ENCODE data around the gene ZFYVE9. TPM values are rescaled to one million over a fixed set of nuclear protein-coding genes. Genes with fewer than 3 reads are reported as not detected.

Gene ZFYVE9
- total RNA-seq, 2 experiments from 2014 or later, result 5.4 to 6.1 TPM

DNA sequence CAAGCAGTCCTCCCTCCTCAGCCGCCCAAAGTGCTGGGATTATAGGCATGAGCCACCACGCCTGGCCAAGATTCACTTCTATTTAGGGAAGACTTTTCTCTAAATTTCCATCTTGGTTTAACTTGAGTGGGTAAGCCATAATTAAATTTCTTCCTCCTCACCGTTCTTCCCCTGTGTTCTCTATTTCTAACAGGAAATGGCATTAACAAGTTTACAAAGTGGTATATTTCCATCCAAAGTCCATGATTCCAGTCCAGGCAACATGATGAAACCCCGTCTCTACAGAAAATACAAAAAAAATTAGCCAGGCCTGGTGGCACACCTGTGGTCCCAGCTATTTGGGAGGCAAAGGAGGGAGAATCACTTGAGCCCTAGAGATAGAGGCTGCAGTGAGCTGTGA lies 92.1 kb downstream of the ZFYVE9 start:
- CTCF ChIA-PET, result no interaction called here
- Mint-ChIP-seq H3K9me3 (no peaks in the 10 kb centered on the region), H3K4me1 (ENCODE audit: low read depth) (peaks cover 4% of the 10 kb centered on the region), H3K36me3 (ENCODE audit: low read depth) (peaks cover 15% of the 10 kb centered on the region), H3K27ac (no peak overlapping the region), H3K27me3 (no peaks in the 10 kb centered on the region), H3K4me3 (no peak overlapping the region)
- Histone ChIP-seq H3K27ac (ENCODE audit: low read depth in 1 of 2, low read length in 2 of 2) (no peak overlapping the region), H3K9me3 (ENCODE audit: control insufficient read depth in 1 of 2, insufficient read depth in 1 of 2, low read length in 2 of 2) (no peaks in the 10 kb centered on the region), H3K4me3 (ENCODE audit: low read length) (no peak overlapping the region), H3K27me3 (ENCODE audit: control insufficient read depth in 1 of 2, insufficient read depth in 2 of 2, low read length in 2 of 2) (no peaks in the 10 kb centered on the region), H3K36me3 (ENCODE audit: insufficient read depth, low read length) (peaks cover 2% of the 10 kb centered on the region), H3K4me1 (ENCODE audit: insufficient read depth, low read length) (no peaks in the 10 kb centered on the region)
- ATAC-seq (ENCODE audit: poor library complexity) (no peak), DNase-seq (no peak)
- intact Hi-C loops (cut with DNase I, micrococcal nuclease), result no loop called here
- no peak for TF ChIP-seq CTCF (IDR thresholded peaks at IDR 0.05)
- POLR2A ChIA-PET, result no interaction called here

- ChIA-PET POLR2A (no interaction called here), CTCF (no interaction called here)
- Mint-ChIP-seq H3K27ac (no peak overlapping the region), H3K4me1 (ENCODE audit: low read depth) (peaks cover 4% of the 10 kb centered on the region), H3K36me3 (ENCODE audit: low read depth) (peaks cover 15% of the 10 kb centered on the region), H3K27me3 (no peaks in the 10 kb centered on the region), H3K9me3 (no peaks in the 10 kb centered on the region), H3K4me3 (no peak overlapping the region)
- H3K27ac ChIP-seq (ENCODE audit: low read depth in 1 of 2, low read length in 2 of 2), result no peak overlapping the region
- H3K4me3 ChIP-seq (ENCODE audit: low read length), result no peak overlapping the region
- no peaks in the 10 kb centered on the region for H3K9me3 ChIP-seq (ENCODE audit: control insufficient read depth in 1 of 2, insufficient read depth in 1 of 2, low read length in 2 of 2)
- peaks cover 2% of the 10 kb centered on the region for H3K36me3 ChIP-seq (ENCODE audit: insufficient read depth, low read length)
- H3K27me3 ChIP-seq (ENCODE audit: control insufficient read depth in 1 of 2, insufficient read depth in 2 of 2, low read length in 2 of 2), result no peaks in the 10 kb centered on the region
- no peak for ATAC-seq (ENCODE audit: poor library complexity)
- no peaks in the 10 kb centered on the region for H3K4me1 ChIP-seq (ENCODE audit: insufficient read depth, low read length)
- no peak for DNase-seq
- TF ChIP-seq CTCF (IDR thresholded peaks at IDR 0.05), result no peak
- intact Hi-C loops (cut with DNase I, micrococcal nuclease), result no loop called here
Observed at GRCh38 chr1:52234708-52235107, 92.8 kb downstream of the ZFYVE9 start.

GRCh38 chr1:52235646-52236045 lies 93.8 kb downstream of the ZFYVE9 start:
- ChIA-PET CTCF (no interaction called here), POLR2A (no interaction called here)
- no peak for TF ChIP-seq CTCF (IDR thresholded peaks at IDR 0.05)
- no peaks in the 10 kb centered on the region for H3K4me1 ChIP-seq (ENCODE audit: insufficient read depth, low read length)
- DNase-seq (no peak), ATAC-seq (ENCODE audit: poor library complexity) (no peak)
- peaks cover 2% of the 10 kb centered on the region for H3K36me3 ChIP-seq (ENCODE audit: insufficient read depth, low read length)
- H3K4me3 Mint-ChIP-seq, result no peak overlapping the region
- no peak overlapping the region for H3K4me3 ChIP-seq (ENCODE audit: low read length)
- peaks cover 15% of the 10 kb centered on the region for H3K36me3 Mint-ChIP-seq (ENCODE audit: low read depth)
- H3K4me1 Mint-ChIP-seq (ENCODE audit: low read depth), result peaks cover 4% of the 10 kb centered on the region
- no peaks in the 10 kb centered on the region for H3K9me3 Mint-ChIP-seq
- H3K27ac ChIP-seq (ENCODE audit: low read depth in 1 of 2, low read length in 2 of 2), result no peak overlapping the region
- intact Hi-C loops (cut with DNase I, micrococcal nuclease), result no loop called here
- H3K27ac Mint-ChIP-seq, result no peak overlapping the region
- no peaks in the 10 kb centered on the region for H3K27me3 Mint-ChIP-seq
- no peaks in the 10 kb centered on the region for H3K9me3 ChIP-seq (ENCODE audit: control insufficient read depth in 1 of 2, insufficient read depth in 1 of 2, low read length in 2 of 2)
- no peaks in the 10 kb centered on the region for H3K27me3 ChIP-seq (ENCODE audit: control insufficient read depth in 1 of 2, insufficient read depth in 2 of 2, low read length in 2 of 2)
